SK-N-SH (cell line): ENCODE results near the gene KRTAP12-4.

Source experiments
- CTCF ChIP-seq: fragments of 200-600 bp; sonication (generic); IDR thresholded peaks from 2 replicates; pipeline ENCODE4 v1.6.1; 2017; ENCODE audit warnings: antibody characterized with exemption, mild to moderate bottlenecking, moderate library complexity
- JUND ChIP-seq: IDR thresholded peaks from 2 replicates; pipeline ENCODE4 v1.4.0; 2012
- RFX5 ChIP-seq: IDR thresholded peaks from 2 replicates; pipeline ENCODE4 v1.6.1; 2012; ENCODE audit warnings: mild to moderate bottlenecking, improper control_type of control experiment, low read length
- TEAD4 ChIP-seq: IDR thresholded peaks from 2 replicates; pipeline ENCODE4 v1.4.0; 2012; ENCODE audit warnings: mild to moderate bottlenecking, borderline replicate concordance; ENCODE audit not compliant: insufficient read depth
- USF1 ChIP-seq: IDR thresholded peaks from 2 replicates; pipeline ENCODE4 v1.4.0; 2012; ENCODE audit warnings: low read depth, borderline replicate concordance

GRCh38 chr21:44702973-44703730, 48.7 kb upstream of the KRTAP12-4 start:
- no peak for TF ChIP-seq CTCF
- TF ChIP-seq RFX5 = no peak
- no peak for TF ChIP-seq USF1
- TF ChIP-seq JUND = no peak
- no peak for TF ChIP-seq TEAD4
